HG02798 (cell line): Measurements from ENCODE around the gene BACH1.

Experiments
- ATAC-seq: cut with Tn5 transposase; IDR thresholded peaks from one replicate; pipeline ENCODE4 v1.9.1; 2021; ENCODE audit warnings: mild to moderate bottlenecking; ENCODE audit not compliant: unreplicated experiment, poor library complexity

Gene BACH1

GRCh38 chr21:29312981-29313380, 14.3 kb downstream of the BACH1 start:
- ATAC-seq: no peak

GRCh38 chr21:29313662-29314408, 15.1 kb downstream of the BACH1 start:
- no peak for ATAC-seq

- no peak for ATAC-seq
Measured at GRCh38 chr21:29315131-29315749, 16.5 kb downstream of the BACH1 start.

GRCh38 chr21:29316029-29316742, 17.5 kb downstream of the BACH1 start:
- ATAC-seq: no peak

- no peak for ATAC-seq
Measured at GRCh38 chr21:29316806-29317205, 18.1 kb downstream of the BACH1 start.

- no peak for ATAC-seq
Measured at GRCh38 chr21:29318354-29318753, 19.6 kb downstream of the BACH1 start.

- ATAC-seq: no peak
Measured at GRCh38 chr21:29320031-29320430, 21.3 kb downstream of the BACH1 start.

GRCh38 chr21:29321217-29321616, 22.5 kb downstream of the BACH1 start:
- no peak for ATAC-seq

GRCh38 chr21:29321932-29322928, 23.5 kb downstream of the BACH1 start:
- ATAC-seq: no peak

GRCh38 chr21:29323189-29323588, 24.5 kb downstream of the BACH1 start:
- no peak for ATAC-seq

- no peak for ATAC-seq
Measured at GRCh38 chr21:29326914-29327554, 28.3 kb downstream of the BACH1 start.

- ATAC-seq: no peak
Measured at GRCh38 chr21:29329406-29329805, 30.7 kb downstream of the BACH1 start.

GRCh38 chr21:29330797-29331196, 32.1 kb downstream of the BACH1 start:
- ATAC-seq: no peak

- ATAC-seq: no peak
Measured at GRCh38 chr21:29332461-29333362, 34.0 kb downstream of the BACH1 start.

GRCh38 chr21:29333406-29333805, 34.7 kb downstream of the BACH1 start:
- no peak for ATAC-seq

GRCh38 chr21:29334717-29335428, 36.2 kb downstream of the BACH1 start:
- ATAC-seq: no peak

GRCh38 chr21:29335720-29336119, 37.0 kb downstream of the BACH1 start:
- ATAC-seq: no peak

- ATAC-seq: no peak
Measured at GRCh38 chr21:29338256-29338655, 39.5 kb downstream of the BACH1 start.
